GM12878 (cell line): Measurements from ENCODE around the gene PTEN.

Experiments used
- BHLHE40 ChIP-seq, 2 experiments: fragments of 450-650 bp in 1 of 2; IDR thresholded peaks; 2 replicates each; pipeline ENCODE4 v1.6.1; 2011 to 2017; ENCODE audit warnings: low read depth in 2 of 2, borderline replicate concordance in 1 of 2, improper control_type of control experiment in 1 of 2, low read length in 1 of 2, mild to moderate bottlenecking in 1 of 2
- CREB1 ChIP-seq: IDR thresholded peaks from 2 replicates; pipeline ENCODE4 v1.6.1; 2012; ENCODE audit warnings: low read depth, mild to moderate bottlenecking, inconsistent platforms
- CTCF ChIP-seq, 3 experiments: IDR thresholded peaks in 2 of 3; conservative IDR thresholded peaks in 1 of 3; 2 replicates each; pipeline ENCODE4 v1.5.1; 2011; ENCODE audit warnings: low read depth in 3 of 3, low read length in 3 of 3, mild to moderate bottlenecking in 3 of 3, control low read depth in 2 of 3, moderate library complexity in 2 of 3, inconsistent platforms in 1 of 3, mixed read lengths in 1 of 3; ENCODE audit not compliant: control insufficient read depth in 2 of 3, insufficient read depth in 1 of 3; ENCODE audit errors: extremely low read depth in 1 of 3
- FOS ChIP-seq: IDR thresholded peaks from 3 replicates; pipeline ENCODE4 v1.6.1; 2011; ENCODE audit warnings: borderline replicate concordance; ENCODE audit not compliant: insufficient read length; ENCODE audit errors: extremely low read depth
- HCFC1 ChIP-seq: fragments of 150-350 bp; IDR thresholded peaks from 2 replicates; pipeline ENCODE4 v1.6.1; 2014; ENCODE audit warnings: low read length
- NRF1 ChIP-seq: conservative IDR thresholded peaks from 2 replicates; pipeline ENCODE4 v1.6.1; 2011; ENCODE audit warnings: mild to moderate bottlenecking, low read depth, low read length, improper control_type of control experiment
- PBX3 ChIP-seq: IDR thresholded peaks from 2 replicates; pipeline ENCODE4 v1.6.1; 2011; ENCODE audit warnings: mild to moderate bottlenecking, low read depth, low read length, moderate library complexity; ENCODE audit not compliant: insufficient replicate concordance
- POLR2AphosphoS5 ChIP-seq: IDR thresholded peaks from 2 replicates; pipeline ENCODE4 v1.6.1; 2011; ENCODE audit warnings: mild to moderate bottlenecking, low read length, inconsistent platforms
- SMC3 ChIP-seq: IDR thresholded peaks from 2 replicates; pipeline ENCODE4 v1.6.1; 2011; ENCODE audit warnings: low read length, improper control_type of control experiment, borderline replicate concordance
- YY1 ChIP-seq: IDR thresholded peaks from 2 replicates; pipeline ENCODE4 v1.6.1; 2011; ENCODE audit warnings: low read depth, mild to moderate bottlenecking, low read length

- TF ChIP-seq BHLHE40 (IDR thresholded peaks at IDR 0.05; ENCODE audit: borderline replicate concordance in 1 of 2, low read depth in 2 of 2, low read length in 1 of 2) = no peak
- no peak for TF ChIP-seq CTCF (IDR thresholded peaks at IDR 0.05 in 2 of 3, conservative IDR thresholded peaks at IDR 0.05 in 1 of 3; ENCODE audit: control insufficient read depth in 2 of 3, extremely low read depth in 1 of 3, insufficient read depth in 1 of 3, low read depth in 3 of 3, low read length in 3 of 3)
- no peak for TF ChIP-seq SMC3
- TF ChIP-seq CREB1 = no peak
- no peak for TF ChIP-seq HCFC1
- TF ChIP-seq NRF1 = no peak
- no peak for TF ChIP-seq PBX3
- no peak for TF ChIP-seq YY1
- no peak for TF ChIP-seq FOS
- TF ChIP-seq POLR2AphosphoS5 = no peak
Observed at GRCh38 chr10:87961314-87961713, 97.9 kb downstream of the PTEN start.
